ENCODE results near the gene SULT2B1.

- TF ChIP-seq GATA2 (IDR thresholded peaks at IDR 0.05; ENCODE audit: low read depth, low read length) (no peak), GATA3 (IDR thresholded peaks at IDR 0.05; ENCODE audit: low read depth, low read length) (no peak)
Measured at GRCh38 chr19:48582168-48582567, 30.2 kb downstream of the SULT2B1 start.

All from SH-SY5Y (cell line).